GM20431 (cell line): ENCODE measurements around the gene SMAD7.

Experiments
- in situ Hi-C: fragments of 300-500 bp; cut with MseI, MboI; formaldehyde crosslinking; loops from one replicate; pipeline ENCODE4 v1.15.0; 2020; ENCODE audit warnings: low sequenced_read_pairs; ENCODE audit not compliant: unreplicated experiment

Gene SMAD7

DNA sequence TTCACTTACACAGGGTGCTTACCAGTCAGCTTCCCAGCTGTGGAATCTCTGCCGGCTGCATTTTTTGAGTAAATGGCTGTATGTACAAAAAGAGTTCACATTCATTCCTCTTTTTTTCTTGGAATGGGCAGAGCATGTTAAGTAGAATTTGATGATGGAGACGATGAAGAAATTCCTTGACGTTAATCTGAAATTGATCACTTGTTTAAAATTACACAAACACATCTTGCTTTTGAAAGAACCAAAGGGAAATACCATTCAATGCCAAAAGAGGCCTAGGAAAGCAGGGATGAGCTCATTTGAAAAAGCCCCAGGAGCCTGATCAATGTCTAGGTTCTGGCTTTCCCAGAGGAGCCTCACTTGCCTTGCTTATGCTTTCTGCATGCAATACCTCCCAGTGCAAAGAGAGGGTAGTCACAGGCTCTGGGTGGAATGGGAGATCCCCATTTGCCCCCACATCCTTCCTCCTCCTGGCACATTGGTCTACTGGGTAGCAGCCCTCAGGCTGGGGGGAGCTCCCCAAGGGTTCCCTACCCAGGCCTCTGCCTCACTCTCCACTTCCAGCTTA, 12.3 kb upstream of the SMAD7 start:
- in situ Hi-C loops = no loop called here

DNA sequence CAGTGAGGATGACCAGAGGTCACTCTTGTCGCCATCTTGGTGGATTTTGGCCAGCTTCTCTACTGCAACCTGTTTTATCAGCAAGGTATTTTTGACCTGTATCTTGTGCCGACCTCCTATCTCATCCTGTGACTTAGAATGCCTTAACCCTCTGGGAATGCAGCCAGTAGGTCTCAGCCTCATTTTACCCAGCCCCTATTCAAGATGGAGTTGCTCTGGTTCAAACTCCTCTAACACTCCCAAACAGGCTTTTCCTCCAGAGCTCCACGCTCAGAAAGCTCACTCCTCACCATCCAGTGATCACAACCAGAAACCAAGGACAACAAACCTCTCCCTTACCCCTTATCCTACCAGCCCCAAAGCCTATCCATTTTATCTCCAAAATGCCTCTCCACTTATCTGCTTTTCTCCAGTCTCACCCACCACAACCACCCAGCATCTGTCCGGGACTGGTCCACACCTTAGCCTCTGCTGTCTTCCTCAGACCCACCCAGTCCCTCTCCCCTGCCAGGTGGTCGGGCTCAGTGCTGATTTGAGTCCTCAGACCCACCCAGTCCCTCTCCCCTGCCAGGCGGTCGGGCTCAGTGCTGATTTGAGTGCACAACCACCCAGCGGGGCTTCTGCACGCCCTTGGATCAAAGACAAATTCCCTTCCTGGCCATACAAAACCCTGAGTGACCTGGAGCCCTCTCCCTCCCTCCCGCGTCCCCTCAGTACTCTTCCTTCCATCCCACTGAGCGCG, 11.7 kb upstream of the SMAD7 start:
- in situ Hi-C loops = no loop called here

DNA sequence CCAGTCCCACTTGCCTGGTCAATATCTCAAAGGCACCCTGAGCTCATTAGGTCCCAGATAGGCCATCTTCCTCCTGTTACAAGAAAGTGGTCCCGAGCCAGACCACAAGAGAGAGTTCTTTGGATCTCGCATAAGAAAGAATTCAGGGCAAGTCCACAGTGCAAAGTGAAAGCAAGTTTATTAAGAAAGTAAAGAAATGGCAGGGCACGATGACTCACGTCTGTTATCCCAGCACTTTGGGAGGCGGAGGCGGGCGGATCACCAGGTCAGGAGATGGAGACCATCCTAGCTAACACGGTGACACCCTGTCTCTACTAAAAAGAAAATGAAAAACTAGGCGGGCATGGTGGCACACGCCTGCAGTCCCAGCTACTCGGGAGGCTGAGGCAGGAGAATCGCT, 10.8 kb upstream of the SMAD7 start:
- in situ Hi-C loops = no loop called here

DNA sequence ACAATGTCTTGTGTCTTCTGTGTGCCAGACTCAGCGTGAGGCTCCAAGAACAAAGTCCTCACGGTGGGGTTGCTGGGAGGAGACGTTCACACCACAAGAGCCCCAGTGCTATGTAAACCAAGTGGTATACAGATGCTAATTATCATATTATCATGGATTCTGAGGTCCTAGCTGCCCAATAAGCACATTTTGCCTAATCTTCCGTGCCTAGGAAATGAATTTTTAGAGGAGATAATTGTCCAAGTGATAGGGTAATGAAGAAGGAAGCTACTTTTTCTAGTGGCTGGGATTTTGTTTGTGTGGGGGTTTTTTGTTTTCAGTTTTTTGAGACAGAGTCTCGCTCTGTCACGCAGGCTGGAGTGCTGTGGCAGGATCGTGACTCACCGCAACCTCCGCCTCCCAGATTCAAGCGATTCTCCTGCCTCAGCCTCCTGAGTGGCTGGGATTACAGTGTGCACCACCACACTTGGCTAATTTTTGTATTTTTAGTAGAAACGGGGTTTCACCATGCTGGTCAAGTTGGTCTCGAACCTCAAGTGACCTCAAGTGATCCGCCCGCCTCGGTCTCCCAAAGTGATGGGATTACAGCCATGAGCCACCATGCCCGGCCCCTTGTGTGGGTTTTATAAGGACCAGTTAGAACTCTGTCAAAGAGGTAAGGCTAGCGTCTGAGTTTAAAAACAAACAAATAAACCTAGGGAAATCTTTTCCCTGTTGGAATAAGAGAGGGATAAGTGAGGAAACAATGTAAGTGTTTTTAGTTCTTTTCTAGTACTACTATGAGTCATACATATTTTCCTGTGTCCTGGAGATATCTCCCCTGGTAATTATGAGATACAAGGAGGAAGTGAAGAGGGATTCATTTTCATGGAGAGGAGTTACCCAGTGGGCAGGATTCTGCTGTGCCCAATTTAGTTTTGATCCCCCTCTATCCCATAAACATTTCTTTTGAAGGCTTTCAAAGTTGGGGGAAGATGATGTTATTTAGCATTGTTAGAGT, 9.5 kb upstream of the SMAD7 start:
- in situ Hi-C loops = no loop called here

DNA sequence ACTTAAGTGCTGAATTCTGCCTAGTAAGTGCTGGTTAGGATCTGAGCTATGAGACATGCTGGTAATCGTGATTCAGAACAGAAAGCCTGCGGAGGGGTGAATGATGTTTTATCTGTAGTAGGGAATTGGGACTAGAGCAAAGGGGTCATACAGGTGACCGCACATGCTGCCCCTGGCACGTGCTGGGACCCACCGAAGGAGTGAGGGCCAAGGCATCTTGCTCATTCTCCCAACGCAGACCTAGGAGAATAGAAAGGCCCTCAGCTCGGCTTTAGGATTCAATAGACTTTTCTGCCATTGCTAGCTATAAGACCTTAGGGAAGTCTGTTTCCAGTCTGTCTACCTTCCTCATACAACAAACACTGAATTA, 8.8 kb upstream of the SMAD7 start:
- in situ Hi-C loops = no loop called here

DNA sequence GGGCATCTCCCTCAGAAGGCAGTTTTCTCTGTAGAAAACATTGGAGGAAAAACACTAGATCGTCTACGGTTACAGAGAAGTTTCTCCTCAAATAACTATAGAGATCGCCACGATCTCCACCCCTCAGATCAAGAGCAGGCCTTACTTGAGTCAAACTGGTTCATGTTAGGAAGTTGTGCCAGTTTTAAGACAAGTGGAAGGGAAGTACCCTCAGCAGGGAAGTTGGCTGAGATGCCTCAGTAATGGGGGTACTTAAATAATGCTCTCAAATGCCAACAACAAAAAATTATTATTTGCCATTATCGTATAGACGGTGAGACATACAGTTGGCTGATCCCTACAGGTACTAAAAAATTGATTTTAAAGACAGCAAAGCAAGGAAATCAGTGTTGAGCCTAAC, 8.2 kb upstream of the SMAD7 start:
- in situ Hi-C loops = no loop called here

DNA sequence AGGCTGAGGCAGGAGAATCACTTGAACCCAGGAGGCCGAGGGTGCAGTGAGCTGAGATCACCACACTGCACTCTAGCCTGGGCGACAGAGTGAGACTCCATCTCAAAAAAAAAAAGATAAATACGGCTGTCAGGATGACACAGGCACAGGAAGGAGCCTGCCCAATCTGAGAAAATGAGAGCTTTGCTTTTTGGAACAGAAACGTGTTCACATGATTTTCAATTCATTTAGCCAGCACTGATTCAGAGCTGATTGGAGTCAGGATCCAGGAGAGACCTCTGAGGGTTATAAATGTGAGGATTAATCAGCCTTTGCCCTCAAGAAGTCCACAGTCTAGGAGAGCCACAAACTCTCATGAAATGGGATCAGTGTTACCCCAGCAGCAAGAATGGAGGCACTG, 6.9 kb upstream of the SMAD7 start:
- in situ Hi-C loops = no loop called here

DNA sequence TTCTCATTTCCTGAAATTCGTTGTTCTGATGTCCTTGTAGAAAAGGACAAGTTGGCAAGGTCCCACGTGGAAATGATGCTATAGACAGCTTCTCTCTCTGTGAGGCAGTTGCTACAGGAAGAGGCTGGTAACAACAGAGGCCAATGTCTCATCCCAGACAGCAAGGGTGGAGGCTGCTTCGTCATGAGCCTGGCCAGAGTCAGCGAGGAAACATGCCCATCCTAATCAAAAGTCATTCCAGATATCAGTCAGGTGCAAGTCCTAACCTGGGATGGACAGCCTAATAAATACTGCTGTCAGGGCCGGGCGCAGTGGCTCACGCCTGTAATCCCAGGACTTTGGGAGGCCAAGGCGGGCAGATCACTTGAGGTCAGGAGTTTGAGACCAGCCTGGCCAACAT, 6.4 kb upstream of the SMAD7 start:
- in situ Hi-C loops = no loop called here

DNA sequence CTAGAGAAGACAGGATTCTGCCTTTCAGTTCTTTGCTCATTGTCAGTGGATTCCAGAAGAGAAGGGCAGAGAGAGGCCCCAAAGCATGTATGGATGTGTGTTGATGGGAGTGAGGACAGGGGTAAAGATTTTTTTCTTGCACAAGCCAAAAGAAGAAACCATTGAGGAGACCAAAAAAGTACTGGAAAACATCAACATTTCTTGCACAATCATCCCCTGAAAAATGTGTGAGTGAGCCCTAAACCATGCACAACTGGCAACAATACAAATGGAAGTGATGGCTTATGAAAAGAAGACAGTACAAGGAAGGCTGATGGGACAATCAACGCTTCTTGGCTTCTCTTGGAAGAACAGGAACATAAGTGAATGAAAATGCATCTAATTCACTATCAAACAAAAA, 5.6 kb upstream of the SMAD7 start:
- in situ Hi-C loops = no loop called here

DNA sequence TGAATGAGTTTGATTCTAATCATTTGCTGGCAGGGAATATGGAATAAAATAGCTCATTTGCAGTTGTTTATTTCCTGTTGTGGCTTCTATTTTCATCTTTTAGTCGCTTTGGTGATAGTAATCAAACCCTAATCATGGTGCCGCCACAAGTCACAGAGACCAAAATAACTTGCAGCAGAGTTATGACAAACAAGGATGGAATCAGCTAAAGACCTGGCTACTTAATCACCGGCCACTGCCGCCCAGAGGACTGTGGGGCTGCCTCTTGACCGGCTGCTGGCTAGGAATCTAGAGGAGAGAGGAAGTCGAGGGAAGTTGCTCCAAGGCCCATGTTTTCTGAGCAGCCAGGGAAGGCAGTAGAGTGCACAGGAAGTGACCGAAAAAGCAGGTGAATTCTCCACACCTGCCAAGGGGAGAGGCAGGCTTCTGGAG, 5.1 kb upstream of the SMAD7 start:
- in situ Hi-C loops = no loop called here

DNA sequence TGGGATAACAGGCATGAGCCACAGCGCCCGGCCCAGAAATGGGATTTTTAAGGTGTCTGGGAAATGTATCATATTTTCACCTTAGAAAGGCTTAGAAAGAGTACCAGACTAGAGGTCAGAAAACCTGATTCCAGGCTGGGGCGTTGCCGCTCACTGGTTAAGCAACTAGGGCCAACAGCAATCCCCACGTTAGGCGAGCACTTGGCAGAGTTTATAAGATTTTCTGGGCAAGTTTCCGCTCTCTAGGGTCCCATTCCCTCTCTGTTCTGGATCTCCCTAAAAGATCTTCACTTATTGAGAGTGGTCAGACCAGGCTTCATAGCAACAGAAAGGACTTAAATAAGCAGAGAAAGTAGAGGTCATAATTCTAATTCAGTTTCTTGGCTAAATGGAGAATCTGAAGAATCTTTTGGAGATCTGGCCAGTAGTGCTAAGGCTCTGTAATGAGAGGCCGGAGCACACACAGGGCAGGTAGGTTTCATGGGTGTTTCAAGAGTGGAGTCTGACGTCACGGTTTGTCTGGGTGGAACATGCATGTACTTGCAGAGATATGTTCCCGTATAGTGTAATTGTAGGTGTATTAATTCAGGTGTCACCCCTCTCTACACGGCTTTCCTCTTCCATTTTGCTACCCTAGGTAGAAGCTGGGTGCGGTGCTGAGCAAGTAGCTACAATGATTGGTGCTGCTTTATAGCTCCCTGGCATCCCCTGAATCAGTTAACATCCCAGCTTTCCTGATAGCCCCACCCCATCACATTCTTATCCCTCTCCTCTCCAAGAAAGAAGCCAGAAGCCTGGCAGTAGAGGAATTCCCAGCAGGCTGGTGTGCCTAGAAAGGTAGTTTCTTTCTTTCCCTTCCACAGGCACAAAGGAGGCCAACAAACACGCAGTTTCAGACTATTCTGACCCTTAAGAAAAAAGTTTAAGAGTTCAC, 4.4 kb upstream of the SMAD7 start:
- in situ Hi-C loops = no loop called here

DNA sequence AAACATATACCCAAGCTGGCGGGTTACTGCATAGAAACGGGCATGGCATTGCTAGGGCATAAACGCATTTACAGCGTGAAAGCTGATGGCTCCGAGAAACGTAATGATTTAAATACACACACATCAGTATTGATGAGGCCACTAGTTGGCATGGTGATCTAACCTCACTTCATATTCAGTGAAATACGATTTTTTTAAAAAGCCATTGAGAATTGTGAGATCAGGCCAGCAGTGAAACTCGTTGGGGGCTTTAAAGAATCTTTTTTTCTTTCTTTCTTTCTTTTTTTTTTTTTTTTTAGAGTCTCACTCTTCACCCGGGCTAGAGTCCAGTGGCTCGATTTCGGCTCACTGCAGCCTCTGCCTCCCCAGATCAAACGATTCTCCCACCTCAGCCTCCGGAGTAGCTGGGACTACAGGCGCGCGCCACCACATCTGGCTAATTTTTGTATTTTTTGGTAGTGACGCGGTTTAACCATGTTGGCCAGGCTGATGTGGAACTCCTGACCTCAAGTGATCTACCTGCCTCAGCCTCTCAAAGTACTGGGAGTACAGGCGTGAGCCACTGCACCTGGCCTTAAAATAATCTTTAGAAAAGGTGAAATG, 2.4 kb upstream of the SMAD7 start:
- in situ Hi-C loops = no loop called here

DNA sequence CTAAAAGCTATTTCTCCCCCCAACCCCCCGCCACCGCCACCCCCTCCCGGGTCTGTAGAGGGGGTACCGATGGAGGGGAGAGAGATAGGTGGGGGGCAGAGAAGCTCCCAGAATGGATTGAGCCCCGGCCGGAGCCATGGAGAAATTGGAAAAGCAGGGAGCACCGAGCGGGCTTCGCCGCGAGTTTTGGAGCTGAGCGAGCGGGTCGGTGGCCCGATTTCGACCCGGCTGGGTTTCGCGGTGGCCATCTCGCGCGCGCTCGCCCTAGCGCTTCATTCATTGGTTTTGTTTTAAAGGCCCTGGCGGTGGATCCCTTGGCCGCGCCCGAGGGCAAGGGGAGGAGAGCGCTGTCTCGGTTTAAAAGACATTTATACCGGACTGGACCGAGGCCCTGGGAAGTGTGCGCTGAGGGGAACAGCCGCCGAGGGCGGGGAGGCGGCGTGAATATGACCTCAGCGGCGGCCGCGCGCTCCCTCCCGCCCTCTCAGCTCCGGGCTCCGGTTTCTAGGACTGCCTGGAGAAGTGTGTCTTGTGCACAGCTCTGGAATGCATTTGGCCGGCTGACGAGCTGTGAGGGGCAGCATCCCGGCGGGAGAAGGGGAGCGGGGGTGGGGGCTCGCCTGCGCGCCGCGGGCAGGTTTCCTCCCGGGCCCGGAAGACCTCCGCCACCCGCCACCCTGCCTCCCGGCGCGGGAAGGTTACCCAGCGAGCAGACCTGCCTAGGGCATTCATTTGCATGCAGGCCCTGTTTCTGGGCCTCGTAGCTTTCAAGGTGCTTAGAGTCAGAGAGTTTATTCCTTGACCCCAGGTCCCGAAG, 1.7 kb upstream of the SMAD7 start:
- in situ Hi-C loops = no loop called here

DNA sequence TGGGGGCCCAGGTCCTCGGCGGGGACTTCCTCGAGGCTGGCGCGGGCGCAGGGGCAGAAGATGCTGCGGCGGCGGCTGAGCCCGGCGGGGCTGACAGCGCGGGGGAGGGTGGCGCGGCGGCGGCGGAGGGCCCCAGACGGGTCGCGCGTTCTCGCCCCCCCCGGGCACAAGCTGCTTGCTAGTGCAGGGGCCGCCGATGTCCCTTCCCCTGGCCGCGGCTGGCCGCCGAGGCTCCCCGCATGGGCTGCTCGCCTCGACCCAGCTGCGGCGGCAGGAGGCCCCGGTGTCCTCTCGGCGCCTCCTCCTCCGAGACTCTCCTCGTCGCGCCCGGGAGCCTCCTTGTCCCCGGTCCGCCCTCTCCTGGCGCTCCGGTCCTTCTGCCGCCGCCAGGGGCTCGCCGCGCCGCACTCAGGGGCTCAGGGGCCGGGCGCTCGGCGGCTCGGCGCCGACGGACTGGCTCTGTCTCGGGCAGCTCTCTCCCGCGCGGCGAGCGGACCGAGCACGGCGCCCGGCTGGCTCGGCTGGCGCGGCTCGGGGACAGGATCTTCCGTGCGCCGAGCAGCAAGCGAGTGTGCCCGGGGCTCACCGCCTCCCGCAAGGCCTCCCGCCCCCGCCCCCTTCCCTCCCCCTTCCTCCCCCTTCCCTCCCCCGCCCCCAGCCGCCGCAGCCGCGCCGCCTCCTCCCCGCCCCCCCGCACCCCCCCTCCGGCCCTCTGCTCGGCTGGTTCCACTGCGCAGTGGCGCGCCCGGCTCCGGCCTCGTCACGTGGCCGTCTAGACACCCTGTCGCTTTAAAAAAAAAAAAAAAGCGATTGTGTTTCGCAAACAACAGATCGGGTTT, 902 bp upstream of the SMAD7 start:
- in situ Hi-C loops = no loop called here

DNA sequence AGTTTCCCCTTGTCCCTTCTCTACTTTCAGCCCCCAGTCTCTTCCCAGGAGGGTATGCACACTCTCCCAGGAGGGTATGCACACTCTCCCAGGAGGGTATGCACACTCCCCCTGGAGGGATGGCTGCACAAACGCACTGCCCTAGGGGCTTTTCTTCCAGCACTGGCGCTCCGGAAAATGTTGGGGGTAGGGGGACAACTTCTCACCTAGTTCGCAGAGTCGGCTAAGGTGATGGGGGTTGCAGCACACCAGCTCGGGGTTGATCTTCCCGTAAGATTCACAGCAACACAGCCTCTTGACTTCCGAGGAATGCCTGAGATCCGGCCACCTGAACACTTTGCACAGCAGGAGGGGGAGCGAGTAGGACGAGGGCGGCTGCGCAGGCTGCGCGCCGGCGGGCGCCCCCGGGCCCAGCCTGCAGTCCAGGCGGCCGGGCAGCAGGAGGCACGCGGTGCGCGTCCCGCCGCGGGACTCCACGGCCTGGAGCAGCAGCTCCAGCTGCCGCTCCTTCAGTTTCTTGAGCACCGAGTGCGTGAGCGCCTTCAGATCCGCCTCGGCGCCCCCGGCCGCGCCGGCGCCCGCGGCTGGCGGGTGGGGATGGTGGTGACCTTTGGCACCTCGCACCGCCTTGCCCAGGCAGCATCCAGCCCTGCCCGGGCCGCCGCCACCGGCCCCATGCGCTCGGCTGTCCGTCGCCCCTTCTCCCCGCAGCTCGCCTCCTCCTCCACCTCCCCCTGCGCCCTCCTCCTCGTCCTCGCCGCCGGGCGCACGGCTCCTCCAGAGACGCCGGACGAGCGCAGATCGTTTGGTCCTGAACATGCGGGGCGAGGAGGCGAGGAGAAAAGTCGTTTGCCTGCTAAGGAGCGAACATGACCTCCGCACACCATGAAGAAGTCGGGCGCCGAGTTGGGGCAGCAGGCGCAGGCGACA, 894 bp downstream of the SMAD7 start:
- in situ Hi-C loops = no loop called here

DNA sequence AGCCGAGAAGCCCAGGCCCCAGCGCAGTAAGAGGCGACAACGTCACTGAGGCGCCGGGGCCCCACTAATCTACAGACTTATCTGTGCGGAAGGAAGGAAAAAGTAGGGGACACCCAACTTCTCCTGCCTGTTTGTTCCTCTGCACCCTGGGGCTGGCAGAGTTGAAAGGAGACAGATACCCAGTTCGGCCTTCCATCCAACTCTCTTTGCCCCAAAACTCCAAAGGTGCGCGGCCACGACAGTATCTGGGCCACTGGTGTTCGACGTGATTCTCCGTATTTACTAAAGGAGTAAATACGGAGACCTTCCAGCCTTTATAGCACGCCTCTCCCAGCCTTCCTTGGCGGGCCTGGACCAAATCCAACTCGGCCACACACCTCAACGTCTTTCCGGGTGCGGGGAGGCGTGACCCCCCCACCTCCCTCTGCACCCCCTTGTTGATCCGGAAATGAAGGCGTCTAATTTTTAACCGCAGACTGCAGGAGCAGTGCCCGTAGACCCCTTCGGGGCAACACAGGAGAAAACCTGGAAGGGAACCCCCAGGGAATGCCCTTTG, 1.6 kb downstream of the SMAD7 start:
- in situ Hi-C loops = no loop called here
